DND-41 (cell line): ENCODE results near the gene IRX2.

Experiments
- ATAC-seq: fragments of 200-7000 bp; cut with Tn5 transposase; 3 replicates; pipeline ENCODE4 v1.9.1; 2021; ENCODE audit warnings: low read depth; ENCODE audit not compliant: insufficient read depth
- DNase-seq: peaks from one replicate; pipeline ENCODE4 v3.0.0-alpha.2; 2020
- H2AFZ ChIP-seq: 2 replicates; pipeline ENCODE4 v1.6.0; 2012; ENCODE audit warnings: low read depth, low read length
- H3K27ac ChIP-seq: 2 replicates; pipeline ENCODE4 v1.5.1; 2012; ENCODE audit warnings: low read length, inconsistent platforms
- H3K27me3 ChIP-seq: fragments of 200-600 bp; sonication (generic); 2 replicates; pipeline ENCODE4 v1.6.0; 2012; ENCODE audit warnings: low read length, mild to moderate bottlenecking, inconsistent platforms; ENCODE audit not compliant: insufficient read depth, poor library complexity
- H3K36me3 ChIP-seq: 2 replicates; pipeline ENCODE4 v1.5.1; 2012; ENCODE audit warnings: low read length, inconsistent platforms; ENCODE audit not compliant: insufficient read depth
- H3K4me1 ChIP-seq: 2 replicates; pipeline ENCODE4 v1.5.1; 2012; ENCODE audit warnings: mild to moderate bottlenecking, low read length; ENCODE audit not compliant: insufficient read depth
- H3K4me2 ChIP-seq: 2 replicates; pipeline ENCODE4 v1.6.0; 2012; ENCODE audit warnings: mild to moderate bottlenecking, moderate library complexity, low read length, inconsistent platforms; ENCODE audit not compliant: insufficient read depth
- H3K4me3 ChIP-seq, 2 experiments: fragments of 200-600 bp in 1 of 2; shearing (Covaris generic) in 1 of 2; 2 replicates each; pipeline ENCODE4 v1.5.1; 2012 to 2016; ENCODE audit warnings: inconsistent platforms in 2 of 2, low read length in 2 of 2, mild to moderate bottlenecking in 2 of 2, low read depth in 1 of 2, moderate library complexity in 1 of 2
- H3K79me2 ChIP-seq: 2 replicates; pipeline ENCODE4 v1.6.0; 2012; ENCODE audit warnings: low read length, inconsistent platforms; ENCODE audit not compliant: insufficient read depth
- H3K9ac ChIP-seq: 2 replicates; pipeline ENCODE4 v1.6.0; 2012; ENCODE audit warnings: low read depth, mild to moderate bottlenecking, inconsistent platforms, low read length, moderate library complexity
- H3K9me3 ChIP-seq: 2 replicates; pipeline ENCODE4 v1.5.1; 2012; ENCODE audit warnings: low read length, moderate library complexity, mild to moderate bottlenecking, inconsistent platforms; ENCODE audit not compliant: insufficient read depth, severe bottlenecking
- H4K20me1 ChIP-seq: 2 replicates; pipeline ENCODE4 v1.6.0; 2012; ENCODE audit warnings: low read length; ENCODE audit not compliant: insufficient read depth
- CTCF ChIP-seq: IDR thresholded peaks from 2 replicates; pipeline ENCODE4 v1.5.1; 2012; ENCODE audit warnings: borderline replicate concordance, low read length, moderate library complexity, mild to moderate bottlenecking; ENCODE audit not compliant: poor library complexity, severe bottlenecking; ENCODE audit errors: extremely low read depth
- EZH2 ChIP-seq: IDR thresholded peaks from 3 replicates; pipeline ENCODE4 v1.6.1; 2012; ENCODE audit warnings: borderline replicate concordance, low read depth, mild to moderate bottlenecking, moderate library complexity, low read length, inconsistent platforms; ENCODE audit not compliant: severe bottlenecking

The IRX2 gene

GRCh38 chr5:2703041-2703440 is 48.4 kb downstream of the IRX2 start:
- Histone ChIP-seq H4K20me1 (no peaks in the 10 kb centered on the region), H3K4me3 (no peak overlapping the region), H3K27ac (no peak overlapping the region), H3K36me3 (no peaks in the 10 kb centered on the region), H2AFZ (no peak overlapping the region), H3K9me3 (no peaks in the 10 kb centered on the region), H3K4me1 (no peaks in the 10 kb centered on the region), H3K79me2 (no peaks in the 10 kb centered on the region), H3K27me3 (no peaks in the 10 kb centered on the region), H3K9ac (no peak overlapping the region), H3K4me2 (no peak overlapping the region)
- DNase-seq (no peak), ATAC-seq (no peak)
- no peak for TF ChIP-seq CTCF
- TF ChIP-seq EZH2, result no peak

DNA sequence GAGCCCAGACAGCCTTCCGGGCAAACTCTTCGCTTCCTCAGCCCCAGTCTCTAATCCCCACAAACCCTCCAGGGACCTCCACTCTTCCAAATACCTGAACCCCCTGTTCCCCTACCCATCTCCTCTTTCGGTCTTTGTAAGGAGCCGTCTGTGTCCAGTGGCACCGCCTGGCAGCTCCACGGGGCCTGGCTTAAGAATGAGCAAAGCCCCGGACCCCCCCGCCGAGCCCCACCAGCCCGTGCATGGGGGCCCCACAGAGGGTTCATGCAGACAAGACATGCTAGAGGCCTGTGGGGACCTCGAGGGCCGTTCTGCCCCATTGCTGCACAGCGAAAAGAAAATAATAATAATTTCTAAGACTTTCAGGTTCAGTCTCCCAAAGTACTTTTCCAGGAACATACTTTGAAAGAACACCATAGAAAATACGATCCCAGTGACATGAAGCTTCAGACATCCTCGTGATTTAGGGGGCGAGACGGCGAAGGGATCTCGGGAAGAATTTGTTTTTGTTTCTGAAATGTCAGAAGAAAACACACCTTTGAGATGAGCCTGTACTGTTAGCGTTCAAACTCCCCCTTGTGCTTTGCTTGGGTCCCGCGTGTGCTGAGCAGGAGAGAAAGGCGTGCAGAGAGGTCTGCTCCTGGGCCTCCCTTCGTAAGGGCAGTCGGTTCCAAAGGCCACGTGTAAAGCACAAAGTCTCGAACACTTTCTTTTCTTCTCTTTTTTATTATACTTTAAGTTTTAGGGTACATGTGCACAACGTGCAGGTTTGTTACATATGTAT is 49.2 kb downstream of the IRX2 start:
- H4K20me1 ChIP-seq, result no peaks in the 10 kb centered on the region
- H3K27ac ChIP-seq, result no peak overlapping the region
- DNase-seq (no peak), ATAC-seq (no peak)
- H3K79me2 ChIP-seq, result no peaks in the 10 kb centered on the region
- H3K4me3 ChIP-seq, result no peak overlapping the region
- no peaks in the 10 kb centered on the region for H3K9me3 ChIP-seq
- TF ChIP-seq EZH2 (no peak), CTCF (no peak)
- H2AFZ ChIP-seq, result no peak overlapping the region
- H3K36me3 ChIP-seq, result no peaks in the 10 kb centered on the region
- no peak overlapping the region for H3K4me2 ChIP-seq
- H3K9ac ChIP-seq, result no peak overlapping the region
- no peaks in the 10 kb centered on the region for H3K27me3 ChIP-seq
- no peaks in the 10 kb centered on the region for H3K4me1 ChIP-seq

- ATAC-seq, result no peak
Observed at GRCh38 chr5:2701592-2701991, 49.9 kb downstream of the IRX2 start.

More at GRCh38 chr5:2701592-2701991, 49.9 kb downstream of the IRX2 start:
- Histone ChIP-seq H3K4me2 (no peak overlapping the region), H3K27me3 (no peaks in the 10 kb centered on the region), H3K9ac (no peak overlapping the region), H3K27ac (no peak overlapping the region), H4K20me1 (no peaks in the 10 kb centered on the region), H3K4me3 (no peak overlapping the region), H2AFZ (no peak overlapping the region), H3K4me1 (no peaks in the 10 kb centered on the region), H3K79me2 (no peaks in the 10 kb centered on the region), H3K36me3 (no peaks in the 10 kb centered on the region), H3K9me3 (no peaks in the 10 kb centered on the region)
- DNase-seq, result no peak
- no peak for TF ChIP-seq EZH2
- no peak for TF ChIP-seq CTCF
